GM12872 (cell line): ENCODE results near the gene CXCL12.

ENCODE experiments used
- TF ChIP-seq, protein P1 (sequence below): IDR thresholded peaks from 3 replicates; pipeline ENCODE4 v1.5.1; 2011; ENCODE audit warnings: low read depth, mild to moderate bottlenecking, low read length, moderate library complexity; ENCODE audit not compliant: insufficient read depth

CXCL12 gene

DNA sequence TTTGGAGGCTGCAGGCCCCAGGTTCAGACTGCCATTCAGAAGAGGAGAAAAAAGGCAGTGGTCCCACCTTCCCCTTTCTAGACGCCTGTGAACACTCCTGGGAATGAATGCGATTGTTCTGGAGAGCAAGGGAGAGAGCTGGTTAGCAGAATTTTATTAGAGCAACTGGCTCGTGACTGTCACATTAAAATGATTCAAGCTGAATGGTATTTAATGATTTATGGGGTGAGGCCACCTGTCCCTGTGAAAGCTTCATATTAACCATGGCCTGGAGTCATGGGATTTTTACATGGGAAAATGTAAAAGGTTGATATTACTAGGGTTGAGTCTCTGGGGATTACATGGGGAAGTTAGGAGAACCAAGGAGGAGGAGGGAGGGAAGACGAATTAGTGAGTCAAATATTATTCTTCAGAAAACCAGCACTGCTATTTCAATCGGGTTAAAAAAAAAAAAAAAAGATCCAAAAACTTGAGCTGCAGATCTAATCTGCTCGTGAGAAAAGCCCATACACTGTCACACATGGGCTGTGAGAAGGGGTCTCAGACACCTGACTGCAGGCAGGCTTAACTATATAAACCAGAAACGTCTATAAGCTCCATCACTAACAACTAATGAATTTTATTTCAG, 8.3 kb downstream of the CXCL12 start:
- TF ChIP-seq, protein P1, sequence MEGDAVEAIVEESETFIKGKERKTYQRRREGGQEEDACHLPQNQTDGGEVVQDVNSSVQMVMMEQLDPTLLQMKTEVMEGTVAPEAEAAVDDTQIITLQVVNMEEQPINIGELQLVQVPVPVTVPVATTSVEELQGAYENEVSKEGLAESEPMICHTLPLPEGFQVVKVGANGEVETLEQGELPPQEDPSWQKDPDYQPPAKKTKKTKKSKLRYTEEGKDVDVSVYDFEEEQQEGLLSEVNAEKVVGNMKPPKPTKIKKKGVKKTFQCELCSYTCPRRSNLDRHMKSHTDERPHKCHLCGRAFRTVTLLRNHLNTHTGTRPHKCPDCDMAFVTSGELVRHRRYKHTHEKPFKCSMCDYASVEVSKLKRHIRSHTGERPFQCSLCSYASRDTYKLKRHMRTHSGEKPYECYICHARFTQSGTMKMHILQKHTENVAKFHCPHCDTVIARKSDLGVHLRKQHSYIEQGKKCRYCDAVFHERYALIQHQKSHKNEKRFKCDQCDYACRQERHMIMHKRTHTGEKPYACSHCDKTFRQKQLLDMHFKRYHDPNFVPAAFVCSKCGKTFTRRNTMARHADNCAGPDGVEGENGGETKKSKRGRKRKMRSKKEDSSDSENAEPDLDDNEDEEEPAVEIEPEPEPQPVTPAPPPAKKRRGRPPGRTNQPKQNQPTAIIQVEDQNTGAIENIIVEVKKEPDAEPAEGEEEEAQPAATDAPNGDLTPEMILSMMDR = no peak

DNA sequence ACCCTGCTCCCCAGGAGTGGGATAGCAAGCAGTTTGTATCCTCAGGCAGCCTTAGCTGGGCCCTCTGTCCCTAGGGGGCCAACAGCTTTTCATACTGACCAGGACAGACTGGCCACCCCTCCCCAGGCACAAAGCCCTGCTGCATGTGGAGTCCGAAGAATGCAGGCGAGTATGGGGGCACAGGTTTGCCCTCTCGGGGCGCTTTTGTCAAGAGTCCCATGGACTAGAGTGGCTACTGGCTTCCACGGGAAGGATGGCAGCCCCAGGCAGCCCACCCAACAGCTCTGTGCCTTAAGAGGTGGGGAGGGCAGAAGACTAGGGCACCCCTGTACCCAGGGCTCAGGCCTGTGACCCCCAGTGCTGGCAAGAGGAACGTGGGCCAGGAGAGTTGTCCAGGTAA, 10.7 kb downstream of the CXCL12 start:
- TF ChIP-seq, protein P1 = no peak

DNA sequence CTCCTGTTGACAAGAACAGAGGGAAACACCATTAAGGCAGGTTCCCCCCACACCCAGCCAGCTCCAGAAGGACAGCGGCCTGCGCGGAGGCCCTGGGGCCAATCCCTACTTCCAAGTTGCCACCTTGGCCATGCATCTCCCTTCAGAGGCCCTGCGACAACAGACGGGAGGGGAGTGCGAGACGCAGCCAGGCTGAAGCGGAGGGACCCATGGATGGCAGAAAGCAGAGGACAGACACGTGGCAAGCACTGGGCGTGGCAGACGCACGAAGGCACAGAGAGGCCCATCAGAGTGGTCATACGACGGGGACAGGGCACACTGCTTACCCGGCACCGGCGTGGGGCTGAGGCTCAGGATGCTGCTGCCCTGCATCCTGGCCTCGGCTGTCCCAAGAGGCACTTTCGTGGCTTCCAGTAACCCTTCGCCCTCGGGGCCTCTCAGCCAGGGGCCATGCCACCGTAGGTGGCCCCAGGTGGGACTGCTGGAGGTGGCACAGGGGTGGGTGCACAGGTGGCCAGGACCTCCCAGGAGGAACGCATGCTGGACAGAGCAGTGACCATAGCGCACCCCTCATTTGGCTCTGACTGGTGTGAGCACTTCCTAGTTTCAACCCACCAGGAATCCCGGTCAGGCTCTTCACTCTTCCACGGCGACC, 11.4 kb downstream of the CXCL12 start:
- TF ChIP-seq, protein P1 = no peak

GRCh38 chr10:44372181-44372580, 12.7 kb downstream of the CXCL12 start:
- TF ChIP-seq, protein P1 = no peak

DNA sequence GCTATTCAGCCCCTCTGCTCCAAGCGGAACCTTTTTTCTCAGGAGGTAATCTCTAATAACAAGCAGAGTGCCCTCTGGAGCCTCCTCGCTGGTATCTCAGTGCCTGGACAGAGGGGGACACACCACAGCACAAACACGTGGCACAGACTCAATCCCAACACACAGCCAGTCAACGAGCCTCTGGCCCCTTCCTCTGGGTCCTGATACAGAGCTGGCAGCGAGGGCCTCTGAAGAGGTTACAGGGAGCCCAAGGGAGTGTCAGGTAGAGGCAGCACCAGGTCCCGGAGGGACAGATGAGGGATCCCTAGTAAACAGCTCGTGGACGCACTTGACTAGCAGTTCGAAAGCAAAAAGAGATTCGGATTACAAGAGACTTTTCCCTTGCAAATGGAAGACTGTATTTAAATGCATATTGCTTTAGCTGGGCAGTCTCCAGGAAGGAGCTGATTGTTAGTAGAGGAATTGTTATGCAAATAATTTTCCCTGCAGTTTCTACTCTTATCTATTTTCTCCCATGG, 14.1 kb downstream of the CXCL12 start:
- TF ChIP-seq, protein P1 = no peak

- TF ChIP-seq, protein P1 = no peak
These were observed 15.0 kb downstream of the CXCL12 start for GRCh38 chr10:44369854-44370253.

GRCh38 chr10:44369296-44369695, 15.6 kb downstream of the CXCL12 start:
- TF ChIP-seq, protein P1 = no peak
